ENCODE data around the gene PLCG2.
"Not testable (repeated sequence)": the region's sequence is repeated elsewhere in the genome, so short reads cannot be mapped to it uniquely, and the experiment has no call there.

Gene PLCG2

DNA sequence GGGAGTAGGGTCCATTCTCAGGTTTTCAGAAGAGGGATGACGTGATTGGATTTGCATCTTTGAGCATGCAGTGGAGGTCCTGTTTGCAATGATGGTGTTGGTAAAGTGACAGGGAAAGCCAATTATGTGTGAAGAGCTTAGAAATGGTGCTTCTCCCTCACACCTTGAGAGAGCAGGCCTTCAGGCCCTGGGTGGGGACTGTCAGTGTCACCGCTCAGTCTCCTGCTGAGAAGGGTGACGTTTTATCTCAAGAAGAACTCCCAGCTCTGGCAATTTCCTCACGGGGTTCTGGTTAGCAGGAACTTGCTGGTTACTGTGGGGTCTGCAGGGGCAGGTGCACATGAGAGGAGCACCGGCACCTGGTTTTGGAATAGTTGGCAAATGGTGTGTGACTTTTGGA is 11.2 kb downstream of the PLCG2 start:
- no peak for DNase-seq (ENCODE audit: low read depth in 2 of 2)

DNA sequence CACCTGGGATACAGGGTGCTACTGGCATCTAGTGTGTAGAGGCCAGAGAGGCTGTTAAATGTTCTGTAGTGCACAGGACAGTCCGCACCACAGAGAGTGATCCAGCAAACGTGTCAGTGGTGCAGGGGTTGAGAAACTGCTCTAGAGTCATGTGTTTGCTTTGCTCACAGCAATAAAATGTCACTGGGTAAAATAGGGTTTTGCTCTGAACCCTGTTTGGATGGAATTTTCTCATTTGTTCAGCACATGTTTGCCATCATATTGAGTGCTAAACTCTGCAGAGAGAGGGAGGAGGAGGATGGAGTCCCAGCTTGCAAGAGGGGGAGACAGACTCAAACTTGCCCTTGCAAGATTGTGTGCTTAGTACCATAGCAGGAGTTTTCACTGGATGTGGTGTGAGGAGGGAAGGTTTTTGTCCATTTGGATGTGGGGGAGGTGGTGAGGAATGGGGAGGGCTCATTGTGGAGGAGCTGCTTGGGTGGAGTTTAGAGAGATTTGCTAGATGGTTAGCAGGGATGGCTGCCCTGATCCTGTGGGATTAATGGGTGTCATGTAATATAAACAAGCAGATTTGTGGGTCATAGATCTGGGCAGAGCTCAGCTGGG is 11.8 kb downstream of the PLCG2 start:
- no peak for DNase-seq (ENCODE audit: low read depth in 2 of 2)

DNA sequence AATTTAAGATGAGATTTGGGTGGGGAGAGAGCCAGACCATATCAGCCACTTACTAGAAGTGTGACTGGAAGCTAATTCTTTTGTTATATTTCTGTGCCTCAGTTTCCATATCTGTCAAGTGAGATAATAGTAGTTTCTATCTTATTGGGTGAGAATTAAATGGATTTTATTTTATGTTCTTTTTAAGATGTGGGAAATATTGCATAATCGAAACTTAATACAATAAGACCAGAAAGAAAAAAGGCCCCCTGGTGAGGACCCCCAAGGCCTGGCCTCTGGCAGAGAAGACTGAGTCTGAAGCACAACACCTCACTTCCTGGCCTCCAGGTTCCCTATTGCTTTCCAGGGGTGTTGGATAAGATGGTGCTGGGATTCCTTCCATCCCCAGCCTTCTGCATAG is 13.7 kb downstream of the PLCG2 start:
- no peak for DNase-seq (ENCODE audit: low read depth in 2 of 2)

DNA sequence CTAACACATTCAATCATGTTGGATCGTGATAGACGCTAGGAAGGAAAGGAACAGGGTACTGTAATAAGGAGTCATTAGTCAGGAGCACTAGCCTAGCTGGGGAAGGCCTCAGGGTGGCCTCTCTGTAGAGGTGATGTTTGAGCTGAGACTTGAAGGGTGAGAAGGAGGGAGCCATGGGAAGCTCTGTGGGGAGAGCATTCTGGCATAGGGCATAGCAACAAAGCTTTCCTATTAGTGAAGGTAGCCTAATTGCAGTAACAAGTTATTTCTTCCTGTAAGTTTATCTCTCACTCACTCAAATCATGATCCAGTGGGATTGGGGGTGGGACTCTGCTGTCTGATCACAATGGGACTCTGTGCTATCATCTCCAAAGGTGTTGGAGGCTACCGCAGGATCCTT is 16.1 kb downstream of the PLCG2 start:
- no peak for DNase-seq (ENCODE audit: low read depth in 2 of 2)

DNA sequence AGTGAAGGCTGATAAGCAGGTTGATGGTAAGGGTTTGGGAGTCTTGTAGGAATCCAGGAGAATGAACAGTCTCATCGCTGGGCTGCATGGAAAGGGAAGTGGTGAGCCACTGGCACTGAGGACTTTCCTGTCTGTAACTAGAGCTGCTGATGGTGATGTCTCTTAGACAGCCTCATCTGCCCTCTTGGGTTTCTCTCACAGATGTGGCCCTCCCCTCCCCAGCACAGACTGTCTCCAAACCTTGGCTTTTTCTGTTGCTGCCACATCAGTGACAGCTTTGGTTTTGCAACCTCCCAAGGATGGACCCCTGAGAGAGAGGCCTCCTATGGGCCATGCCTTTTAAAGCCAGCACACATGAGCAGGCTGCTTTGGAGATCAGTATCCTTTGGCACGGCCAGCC is 16.9 kb downstream of the PLCG2 start:
- DNase-seq (ENCODE audit: low read depth in 2 of 2), result no peak

DNA sequence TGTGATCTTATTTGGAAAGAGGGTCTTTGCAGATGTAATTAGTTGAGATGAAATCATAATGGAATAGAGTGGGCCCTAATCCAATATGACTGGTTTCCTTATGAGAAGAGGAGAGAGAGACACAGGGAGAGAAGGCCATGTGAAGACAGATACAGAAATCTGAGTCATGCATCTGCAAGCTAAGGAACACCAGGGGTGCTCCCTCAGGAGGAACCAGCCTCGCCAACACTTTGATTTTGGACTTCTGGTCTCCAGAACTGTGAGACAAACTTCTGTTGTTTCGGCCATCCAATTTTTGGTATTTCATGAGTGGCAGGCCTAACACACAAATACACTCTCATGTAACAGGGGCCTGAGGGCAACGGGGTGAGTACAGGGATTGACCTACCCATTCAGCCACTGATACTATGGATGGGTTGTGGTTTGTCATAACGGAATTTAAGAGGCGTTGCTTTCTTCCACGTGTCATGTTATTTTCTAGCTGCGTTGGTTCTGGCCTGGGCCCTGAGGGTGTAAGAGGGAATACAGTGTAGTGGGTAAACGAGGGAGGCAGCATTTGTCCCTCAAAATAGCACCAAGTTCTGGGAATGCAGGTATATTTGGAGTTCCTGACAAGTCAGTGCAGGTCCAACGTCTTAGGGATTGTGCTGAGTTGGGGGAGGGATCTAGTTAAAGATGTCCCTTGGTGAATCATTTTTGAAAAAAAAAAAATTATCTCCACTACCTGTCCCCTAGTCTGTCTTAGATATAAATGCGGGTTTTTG is 17.7 kb downstream of the PLCG2 start:
- DNase-seq (ENCODE audit: low read depth in 2 of 2), result no peak

DNA sequence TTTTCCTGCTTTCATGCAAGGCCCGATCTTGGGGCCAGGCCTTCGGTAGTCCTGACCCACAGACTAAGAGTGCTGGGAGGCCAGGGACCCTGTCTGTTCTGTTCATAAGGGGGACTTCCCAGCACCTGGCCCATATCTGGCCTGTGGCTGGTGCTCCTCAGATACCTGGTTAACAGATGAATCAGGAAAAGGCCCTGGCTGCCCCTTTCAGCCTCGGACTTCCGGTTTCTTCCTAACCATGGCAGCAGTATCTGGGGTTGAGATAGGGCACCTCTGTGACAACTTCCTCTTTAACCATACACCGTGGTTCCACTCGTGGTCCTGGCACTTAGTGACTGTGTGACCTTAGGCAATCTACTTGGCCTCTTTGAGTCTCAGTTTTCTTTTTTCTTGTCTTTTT is 18.4 kb downstream of the PLCG2 start:
- DNase-seq (ENCODE audit: low read depth in 2 of 2), result no peak

DNA sequence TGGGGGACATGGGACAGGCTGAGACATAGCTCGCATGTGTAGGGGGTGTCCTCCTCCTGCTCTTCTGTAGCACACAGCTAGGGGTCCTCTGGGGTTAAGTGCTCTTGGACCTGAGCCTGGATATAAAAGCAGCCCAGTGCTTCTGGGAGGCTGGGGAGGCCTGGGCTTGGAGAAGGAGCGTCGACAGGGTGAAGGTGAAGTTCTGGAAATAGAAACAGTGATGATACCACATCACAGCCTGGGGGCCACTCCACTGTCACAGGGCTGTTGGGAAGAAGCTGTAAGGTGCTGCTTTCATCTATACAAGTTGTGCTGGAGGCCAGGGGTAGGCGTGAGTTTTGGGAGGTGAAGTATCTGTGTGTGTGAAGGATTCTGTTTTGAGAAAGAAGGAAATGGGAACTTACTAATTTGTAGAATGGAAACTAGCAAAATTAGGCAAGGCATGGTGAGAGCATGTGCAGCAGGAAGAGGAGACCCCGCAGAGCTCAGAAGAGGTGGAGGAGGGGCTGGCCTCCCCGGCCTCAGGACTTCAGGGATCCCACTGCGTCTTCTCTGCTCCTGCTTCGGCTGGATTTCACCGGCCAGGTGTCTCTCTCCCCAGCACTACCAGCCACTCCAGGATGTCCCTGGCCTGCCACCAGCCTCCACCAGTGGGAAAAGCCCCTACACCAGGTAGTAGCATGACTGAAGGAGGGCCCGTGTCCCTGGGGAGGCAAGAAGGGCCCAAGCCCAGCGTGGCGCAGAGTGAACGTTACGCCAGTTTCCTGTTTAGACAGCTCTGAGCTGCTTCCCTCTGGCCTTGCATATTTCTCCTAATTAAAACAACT is 19.4 kb downstream of the PLCG2 start:
- peak in 1 of 2 donors; percentile 6 for DNase-seq (ENCODE audit: low read depth in 2 of 2)

DNA sequence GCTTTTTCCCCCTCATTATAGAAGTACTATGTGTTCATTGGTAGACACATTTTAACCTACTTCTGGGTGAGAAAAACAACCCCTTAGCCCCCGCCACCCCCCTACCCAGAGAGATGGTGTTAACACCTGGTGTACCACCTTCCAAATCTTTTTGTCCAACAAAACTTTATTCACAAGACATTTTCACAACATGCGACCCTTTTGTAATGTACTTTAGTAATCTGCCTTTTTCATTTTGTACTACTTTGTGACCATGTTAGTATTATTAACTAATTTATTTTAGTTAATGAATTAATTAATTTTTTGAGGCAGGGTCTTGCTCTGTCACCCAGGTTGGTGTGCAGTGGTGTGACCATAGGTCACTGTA is 20.0 kb downstream of the PLCG2 start:
- no peak for DNase-seq (ENCODE audit: low read depth in 2 of 2)

DNA sequence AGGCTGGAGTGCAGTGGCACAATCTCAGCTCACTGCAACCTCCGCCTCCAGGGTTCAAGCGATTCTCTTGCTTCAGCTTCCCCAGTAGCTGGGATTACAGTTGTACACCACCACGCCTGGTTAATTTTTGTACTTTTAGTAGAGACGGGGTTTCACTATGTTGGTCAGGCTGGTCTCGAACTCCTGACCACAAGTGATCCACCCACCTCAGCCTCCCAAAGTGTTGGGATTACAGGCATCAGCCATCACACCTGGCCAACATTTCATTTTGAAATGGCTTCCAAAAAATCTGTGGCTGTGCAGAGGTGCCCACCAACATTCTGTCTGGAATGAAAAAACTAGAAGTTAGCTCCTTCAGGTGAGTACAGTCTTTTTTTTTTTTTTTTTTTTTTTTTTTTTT is 22.6 kb downstream of the PLCG2 start:
- DNase-seq (ENCODE audit: low read depth in 2 of 2), result not testable (repeated sequence)

DNA sequence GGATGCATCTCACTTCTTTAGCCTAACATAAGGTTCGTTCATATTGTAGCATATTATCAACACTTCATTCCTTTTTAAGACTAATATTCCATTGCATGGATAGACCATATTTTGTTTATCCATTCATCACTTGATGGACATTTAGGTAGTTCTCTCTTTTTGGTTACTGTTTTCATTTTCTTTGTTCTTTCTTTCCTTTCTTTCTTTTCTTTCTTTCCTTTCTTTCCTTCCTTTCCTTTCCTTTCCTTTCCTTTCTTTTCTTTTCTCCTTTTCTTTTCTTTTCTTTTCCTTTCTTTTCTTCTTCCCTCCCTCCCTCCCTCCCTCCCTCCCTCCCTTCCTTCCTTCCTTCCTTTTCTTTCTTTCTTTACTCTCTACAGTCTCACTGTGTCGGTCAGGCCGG is 24.2 kb downstream of the PLCG2 start:
- DNase-seq (ENCODE audit: low read depth in 2 of 2), result no peak

DNA sequence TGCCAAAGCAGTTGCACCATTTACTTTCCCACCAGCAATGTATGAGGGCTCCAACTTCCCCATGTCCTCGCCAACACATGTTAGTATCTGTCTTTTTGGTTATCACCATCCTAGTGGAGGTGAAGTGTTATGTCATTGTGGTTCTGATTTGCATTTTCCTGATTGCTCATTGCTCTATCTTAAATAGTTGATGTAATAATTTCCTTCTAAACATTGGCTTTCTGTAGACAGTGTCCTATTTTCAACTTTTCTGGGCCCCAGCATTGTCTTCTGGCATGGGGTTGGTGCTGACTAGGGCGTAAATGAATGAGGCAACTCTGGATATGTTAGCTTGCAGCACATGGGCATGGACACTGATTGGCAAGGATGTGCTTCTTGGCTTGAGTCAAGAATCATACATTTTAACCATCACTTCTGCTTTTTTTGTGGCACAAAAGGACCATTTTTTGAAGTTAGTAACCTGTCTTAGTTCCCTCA is 25.1 kb downstream of the PLCG2 start:
- DNase-seq (ENCODE audit: low read depth in 2 of 2), result no peak

DNA sequence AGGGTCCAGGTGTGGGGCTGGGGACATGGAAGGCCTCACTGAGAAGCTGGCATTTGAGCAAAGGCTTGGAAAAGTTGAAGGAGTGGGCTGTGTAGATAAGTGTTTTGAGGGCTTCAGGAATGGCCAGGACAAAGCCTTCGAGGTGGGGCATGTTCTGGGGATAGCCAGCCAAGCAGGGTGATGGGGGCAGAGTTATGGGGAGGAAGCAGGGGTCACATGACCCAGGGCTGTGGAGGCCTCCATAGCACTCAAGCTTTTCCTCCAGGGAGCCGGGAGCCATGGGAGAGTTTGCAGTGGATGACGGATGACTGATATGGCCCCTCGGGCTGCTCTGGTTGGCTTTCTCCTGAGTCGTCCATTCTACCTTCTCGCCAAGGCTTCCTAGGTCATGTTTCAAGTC is 27.6 kb downstream of the PLCG2 start:
- no peak for DNase-seq (ENCODE audit: low read depth in 2 of 2)

DNA sequence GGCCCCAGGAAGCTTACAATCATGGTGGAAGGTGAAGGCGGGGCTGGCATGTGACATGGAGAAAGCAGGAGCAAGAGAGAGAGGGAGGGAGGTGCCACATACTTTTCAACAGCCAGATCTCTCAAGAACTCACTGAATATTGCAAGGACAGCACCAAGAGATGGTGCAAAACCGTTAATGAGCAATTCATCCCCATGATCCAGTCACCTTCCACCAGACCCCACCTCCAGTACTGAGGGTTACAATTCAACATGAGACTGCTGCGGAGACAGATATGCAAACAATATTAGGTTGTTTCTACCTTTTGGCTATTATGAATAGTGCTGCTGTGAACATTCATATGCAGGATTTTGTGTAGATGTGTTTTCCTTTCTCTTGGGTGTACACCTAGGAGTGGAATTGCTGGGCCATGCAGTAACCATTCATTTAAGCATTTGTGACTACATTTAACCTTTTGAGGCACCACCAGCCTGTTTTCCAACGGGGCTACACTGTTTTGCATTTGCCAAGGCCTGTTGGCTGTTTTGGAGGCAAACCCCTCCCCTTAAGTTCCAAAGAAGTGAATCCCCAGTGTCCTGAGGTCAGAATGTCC is 28.8 kb downstream of the PLCG2 start:
- DNase-seq (ENCODE audit: low read depth in 2 of 2), result no peak

DNA sequence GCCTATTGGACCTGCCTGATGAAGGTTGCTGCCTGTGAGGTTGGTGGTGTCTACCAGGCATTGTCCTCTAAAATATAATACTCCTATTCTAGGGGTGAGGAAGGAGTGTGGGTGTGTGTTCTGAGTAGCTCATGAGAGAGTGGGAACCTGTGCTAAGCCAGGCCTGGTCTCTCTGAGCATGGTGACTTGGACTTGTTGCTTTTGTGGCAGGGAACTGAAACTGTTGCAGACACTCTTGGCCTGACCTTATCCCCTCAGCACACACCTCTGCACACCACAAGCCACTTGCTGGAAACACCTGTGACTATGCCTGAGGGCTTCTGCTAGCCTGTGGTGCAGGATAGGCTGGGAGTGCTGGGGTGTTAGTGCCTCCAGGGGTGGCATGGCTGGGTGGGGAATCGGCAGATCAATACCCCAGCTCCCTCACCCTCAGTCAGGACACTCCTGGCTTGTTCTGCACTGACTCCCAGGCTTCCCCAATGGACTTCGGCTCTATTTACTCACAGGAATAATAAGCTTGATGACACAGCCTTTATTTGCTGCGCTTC is 29.9 kb downstream of the PLCG2 start:
- no peak for DNase-seq (ENCODE audit: low read depth in 2 of 2)

DNA sequence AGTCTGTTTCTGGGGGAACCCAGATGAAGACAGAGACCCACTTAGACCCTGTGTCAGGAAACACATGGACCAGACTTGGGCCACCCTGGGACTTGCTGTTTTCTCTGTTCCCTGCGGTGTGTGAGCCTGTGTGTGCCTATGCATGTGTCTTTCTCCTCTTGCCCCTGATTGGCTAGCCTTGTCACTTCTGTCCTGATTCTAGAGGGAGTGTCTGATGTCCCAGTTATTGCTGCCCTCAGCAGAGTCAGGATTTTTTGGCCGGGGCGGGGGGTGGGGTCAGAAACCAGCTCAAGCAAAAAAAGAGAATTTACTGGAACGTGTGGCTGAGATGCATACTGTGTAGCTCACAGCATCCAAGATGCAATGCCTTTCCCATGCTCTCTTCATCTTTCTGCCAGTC is 30.5 kb downstream of the PLCG2 start:
- no peak for DNase-seq (ENCODE audit: low read depth in 2 of 2)

DNA sequence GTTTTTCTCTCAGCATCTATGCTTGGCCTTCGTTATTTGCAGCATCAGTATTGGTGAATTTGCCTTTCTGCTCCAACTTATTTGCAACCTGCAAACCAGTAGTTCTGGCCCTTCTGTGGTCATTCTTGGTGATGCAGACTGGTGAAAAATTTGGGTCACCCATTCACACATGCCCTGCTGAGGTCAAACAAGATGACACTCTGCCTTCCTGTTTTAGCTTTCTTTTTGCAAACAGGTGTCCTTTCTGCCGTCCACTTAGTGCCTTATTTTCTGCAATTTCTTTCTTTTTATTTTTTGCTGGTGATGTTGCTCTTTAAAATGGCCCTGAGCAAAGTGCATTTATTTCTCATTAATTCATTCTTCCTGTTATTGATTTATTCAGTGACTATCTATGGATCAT is 31.3 kb downstream of the PLCG2 start:
- DNase-seq (ENCODE audit: low read depth in 2 of 2), result no peak

DNA sequence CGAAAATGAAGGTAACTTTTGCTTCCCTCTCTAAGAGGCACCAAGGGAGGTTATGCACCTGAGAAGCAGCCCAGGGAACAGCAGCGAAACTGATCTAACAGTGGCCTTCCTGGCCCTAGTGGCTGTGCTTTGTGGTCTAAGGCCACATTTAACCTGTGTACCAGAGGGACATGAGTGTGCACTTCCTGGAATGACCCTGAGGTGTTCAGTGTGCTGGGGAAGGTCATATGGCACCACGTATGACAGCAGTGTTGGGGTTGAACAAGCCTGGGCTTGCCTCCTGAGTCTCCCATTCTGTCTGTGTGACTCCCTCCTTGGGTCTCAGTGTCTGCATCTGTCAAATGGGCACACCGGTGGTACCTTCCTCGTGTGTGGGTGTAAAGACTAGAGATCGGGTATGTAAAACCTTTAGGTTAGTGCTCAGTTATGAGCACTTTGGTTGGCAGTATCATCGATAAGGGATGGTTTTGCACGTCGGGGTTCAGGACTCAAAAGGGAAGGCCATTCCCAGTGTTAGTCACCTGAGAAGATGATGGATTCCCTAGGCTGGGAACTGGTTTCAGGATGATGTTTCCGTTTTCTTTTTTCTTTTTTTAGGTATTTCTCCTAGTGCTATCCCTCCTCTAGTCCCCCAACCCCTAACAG is 31.9 kb downstream of the PLCG2 start:
- DNase-seq (ENCODE audit: low read depth in 2 of 2), result no peak

DNA sequence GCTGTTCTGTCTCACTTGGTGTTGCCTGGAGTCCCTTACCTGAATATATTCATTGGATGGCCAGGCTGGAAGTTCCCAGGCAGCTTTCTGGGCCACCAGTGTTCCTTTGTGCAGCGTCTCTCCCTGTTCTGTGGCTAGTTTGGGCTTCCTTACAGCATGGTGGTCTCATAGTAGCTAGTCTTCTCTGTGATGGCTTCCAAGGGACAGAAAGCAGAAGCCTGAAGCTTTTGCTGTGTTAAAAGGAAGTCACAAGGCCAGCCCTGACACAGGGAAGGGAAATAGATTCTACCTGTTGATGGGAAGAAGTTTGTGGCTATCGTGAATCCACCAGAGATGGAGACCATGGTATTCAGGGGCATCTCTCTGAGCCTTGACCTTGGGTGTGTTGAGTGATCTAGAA is 34.6 kb downstream of the PLCG2 start:
- no peak for DNase-seq (ENCODE audit: low read depth in 2 of 2)

DNA sequence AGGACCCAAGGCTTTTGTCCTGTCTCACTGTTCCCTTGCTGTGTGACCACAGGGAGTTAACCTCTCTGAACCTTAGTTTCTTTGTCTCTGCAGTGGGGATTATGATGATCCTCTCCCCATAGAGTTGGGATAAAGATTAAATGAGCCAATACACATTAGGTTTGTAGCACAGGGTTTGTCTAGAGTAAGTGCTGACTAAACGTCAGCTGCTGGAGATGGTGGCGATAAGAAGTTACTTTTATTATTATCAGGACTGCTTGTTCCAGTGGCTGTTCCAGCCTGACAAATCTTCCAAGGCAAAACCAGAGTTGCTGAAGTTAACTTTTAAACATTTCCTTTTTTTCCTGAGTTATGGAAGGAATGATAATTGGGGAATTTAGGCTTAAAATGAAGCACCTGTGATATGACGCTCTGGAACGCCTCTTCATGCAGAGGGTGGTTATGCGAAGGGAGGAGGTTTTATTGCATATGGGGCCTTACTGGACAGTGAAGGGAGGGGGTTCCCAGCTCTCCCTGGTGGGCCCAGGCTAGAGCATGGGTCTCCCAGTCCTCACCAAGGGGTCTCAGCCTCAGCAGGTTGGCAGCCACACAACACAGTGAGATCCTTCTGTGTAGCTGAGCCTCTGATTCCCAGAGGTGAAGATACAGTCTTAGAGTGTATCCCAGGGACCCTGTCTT is 35.8 kb downstream of the PLCG2 start:
- no peak for DNase-seq (ENCODE audit: low read depth in 2 of 2)

DNA sequence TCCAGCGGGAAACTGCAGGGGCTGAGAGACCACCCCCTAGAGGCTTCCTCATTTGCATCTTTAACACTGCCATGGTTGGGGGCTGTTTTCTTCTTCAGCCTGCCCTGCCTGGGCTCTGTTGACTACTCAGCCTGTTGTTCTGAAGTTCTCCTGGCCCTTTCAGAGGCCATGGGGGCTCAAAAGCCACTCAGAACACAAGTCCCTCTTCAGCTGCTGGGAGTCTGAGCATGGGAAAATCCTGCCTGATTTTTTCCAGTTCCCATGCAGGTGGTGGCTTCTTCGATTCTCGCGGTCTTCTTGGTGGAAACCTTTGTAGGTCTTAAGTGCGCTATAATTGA is 36.3 kb downstream of the PLCG2 start:
- no peak for DNase-seq (ENCODE audit: low read depth in 2 of 2)
